Activated gamma-delta T cell treated with Interleukin-2 at 50 U/mL for 16 hours (primary cell): Measurements from ENCODE around the gene MPG.
"Not testable (repeated sequence)": the region's sequence is repeated elsewhere in the genome, so short reads cannot be mapped to it uniquely, and the experiment has no call there.

Experiments used
- DNase-seq: peaks from one replicate; pipeline ENCODE4 v3.0.0-alpha.2; 2020

Gene MPG

GRCh38 chr16:114327-114726 is 36.3 kb downstream of the MPG start:
- DNase-seq = no peak

- no peak for DNase-seq
Observed at GRCh38 chr16:116015-116414, 38.0 kb downstream of the MPG start.

GRCh38 chr16:117379-118365 is 39.6 kb downstream of the MPG start:
- DNase-seq = peak; percentile 67

- no peak for DNase-seq
Observed at GRCh38 chr16:118857-119256, 40.8 kb downstream of the MPG start.

- DNase-seq = no peak
Observed at GRCh38 chr16:119295-119694, 41.3 kb downstream of the MPG start.

GRCh38 chr16:119835-120491 is 41.9 kb downstream of the MPG start:
- no peak for DNase-seq

- DNase-seq = no peak
Observed at GRCh38 chr16:120756-121155, 42.7 kb downstream of the MPG start.

GRCh38 chr16:122361-122760 is 44.3 kb downstream of the MPG start:
- no peak for DNase-seq

- not testable (repeated sequence) for DNase-seq
Observed at GRCh38 chr16:123558-124350, 45.7 kb downstream of the MPG start.

GRCh38 chr16:125011-125410 is 47.0 kb downstream of the MPG start:
- DNase-seq = no peak

- no peak for DNase-seq
Observed at GRCh38 chr16:129075-129474, 51.0 kb downstream of the MPG start.

- DNase-seq = no peak
Observed at GRCh38 chr16:130533-131173, 52.6 kb downstream of the MPG start.

GRCh38 chr16:132120-132519 is 54.1 kb downstream of the MPG start:
- DNase-seq = no peak

GRCh38 chr16:133716-134115 is 55.7 kb downstream of the MPG start:
- no peak for DNase-seq
